ENCODE measurements around the gene GRID1.

GRID1 gene

GRCh38 chr10:86167762-86168128 is 198.8 kb downstream of the GRID1 start:
- DNase-seq (ENCODE audit: low read depth) = no peak

- DNase-seq (ENCODE audit: low read depth) = no peak
Measured at GRCh38 chr10:86167121-86167761, 199.4 kb downstream of the GRID1 start.

- DNase-seq (ENCODE audit: low read depth) = no peak
Measured at GRCh38 chr10:86165666-86166065, 200.9 kb downstream of the GRID1 start.

GRCh38 chr10:86164960-86165630 is 201.5 kb downstream of the GRID1 start:
- DNase-seq (ENCODE audit: low read depth) = no peak

GRCh38 chr10:86164174-86164774 is 202.3 kb downstream of the GRID1 start:
- DNase-seq (ENCODE audit: low read depth) = no peak

GRCh38 chr10:86163522-86164173 is 202.9 kb downstream of the GRID1 start:
- DNase-seq (ENCODE audit: low read depth) = no peak

- DNase-seq (ENCODE audit: low read depth) = no peak
Measured at GRCh38 chr10:86162696-86163400, 203.7 kb downstream of the GRID1 start.

- no peak for DNase-seq (ENCODE audit: low read depth)
Measured at GRCh38 chr10:86162036-86162435, 204.6 kb downstream of the GRID1 start.

GRCh38 chr10:86160890-86161585 is 205.6 kb downstream of the GRID1 start:
- DNase-seq (ENCODE audit: low read depth) = no peak

- DNase-seq (ENCODE audit: low read depth) = no peak
Measured at GRCh38 chr10:86159797-86160196, 206.8 kb downstream of the GRID1 start.

- DNase-seq (ENCODE audit: low read depth) = no peak
Measured at GRCh38 chr10:86155054-86155921, 211.3 kb downstream of the GRID1 start.

- no peak for DNase-seq (ENCODE audit: low read depth)
Measured at GRCh38 chr10:86153751-86154150, 212.8 kb downstream of the GRID1 start.

- DNase-seq (ENCODE audit: low read depth) = no peak
Measured at GRCh38 chr10:86152911-86153310, 213.7 kb downstream of the GRID1 start.

GRCh38 chr10:86152354-86152753 is 214.2 kb downstream of the GRID1 start:
- DNase-seq (ENCODE audit: low read depth) = no peak

- DNase-seq (ENCODE audit: low read depth) = no peak
Measured at GRCh38 chr10:86151613-86152012, 215.0 kb downstream of the GRID1 start.

GRCh38 chr10:86149257-86149656 is 217.3 kb downstream of the GRID1 start:
- no peak for DNase-seq (ENCODE audit: low read depth)

GRCh38 chr10:86148117-86148516 is 218.5 kb downstream of the GRID1 start:
- no peak for DNase-seq (ENCODE audit: low read depth)

- DNase-seq (ENCODE audit: low read depth) = no peak
Measured at GRCh38 chr10:86144301-86144700, 222.3 kb downstream of the GRID1 start.

GRCh38 chr10:86141896-86142295 is 224.7 kb downstream of the GRID1 start:
- no peak for DNase-seq (ENCODE audit: low read depth)

- no peak for DNase-seq (ENCODE audit: low read depth)
Measured at GRCh38 chr10:86139066-86139657, 227.4 kb downstream of the GRID1 start.

Data from T follicular helper cell (primary cell).